Neutrophil (primary cell): ENCODE measurements around the gene TP63.

Experiments used
- H3K27ac ChIP-seq: fragments of 200-600 bp; sonication (generic); 2 replicates; pipeline ENCODE4 v1.5.1; 2016; ENCODE audit warnings: mild to moderate bottlenecking, moderate library complexity
- H3K27me3 ChIP-seq: fragments of 200-600 bp; sonication (generic); 2 replicates; pipeline ENCODE4 v1.6.0; 2016; ENCODE audit warnings: mild to moderate bottlenecking
- H3K36me3 ChIP-seq: fragments of 200-600 bp; sonication (generic); 2 replicates; pipeline ENCODE4 v1.5.1; 2017
- H3K4me1 ChIP-seq, 2 experiments: fragments of 200-600 bp in 1 of 2; sonication (generic) in 1 of 2; 1 replicate in 1 of 2; 2 replicates in 1 of 2; pipeline versions ENCODE4 v1.5.1 to v1.6.1; 2013 to 2016; ENCODE audit warnings: low read depth in 1 of 2, low read length in 1 of 2, mild to moderate bottlenecking in 1 of 2, moderate library complexity in 1 of 2; ENCODE audit not compliant: control insufficient read depth in 1 of 2, insufficient read depth in 1 of 2
- H3K4me3 ChIP-seq, 2 experiments: fragments of 200-600 bp in 1 of 2; sonication (generic) in 1 of 2; 1 replicate in 1 of 2; 2 replicates in 1 of 2; pipeline ENCODE4 v1.5.1; 2013 to 2016; ENCODE audit warnings: low read depth in 1 of 2, low read length in 1 of 2, mild to moderate bottlenecking in 1 of 2, moderate library complexity in 1 of 2
- H3K9me3 ChIP-seq: fragments of 200-600 bp; sonication (generic); 2 replicates; pipeline ENCODE4 v1.5.1; 2016
- CTCF ChIP-seq: fragments of 200-600 bp; sonication (generic); IDR thresholded peaks from 2 replicates; pipeline ENCODE4 v1.5.1; 2016; ENCODE audit warnings: antibody characterized with exemption

The TP63 gene

GRCh38 chr3:189773056-189773455, 141.9 kb downstream of the TP63 start:
- Histone ChIP-seq H3K4me1 (no peaks in the 10 kb centered on the region), H3K4me3 (no peak overlapping the region), H3K27me3 (no peaks in the 10 kb centered on the region), H3K36me3 (no peaks in the 10 kb centered on the region), H3K27ac (no peak overlapping the region), H3K9me3 (no peaks in the 10 kb centered on the region)
- no peak for TF ChIP-seq CTCF

GRCh38 chr3:189776149-189776824, 145.1 kb downstream of the TP63 start:
- no peak overlapping the region for H3K27ac ChIP-seq
- no peaks in the 10 kb centered on the region for H3K27me3 ChIP-seq
- H3K4me3 ChIP-seq = no peak overlapping the region
- H3K36me3 ChIP-seq = no peaks in the 10 kb centered on the region
- TF ChIP-seq CTCF = no peak
- H3K4me1 ChIP-seq = no peaks in the 10 kb centered on the region
- no peaks in the 10 kb centered on the region for H3K9me3 ChIP-seq

GRCh38 chr3:189778340-189778950, 147.3 kb downstream of the TP63 start:
- Histone ChIP-seq H3K27ac (no peak overlapping the region), H3K27me3 (no peaks in the 10 kb centered on the region), H3K9me3 (no peaks in the 10 kb centered on the region), H3K4me3 (no peak overlapping the region), H3K4me1 (no peaks in the 10 kb centered on the region), H3K36me3 (no peaks in the 10 kb centered on the region)
- no peak for TF ChIP-seq CTCF

GRCh38 chr3:189779166-189779565, 148.0 kb downstream of the TP63 start:
- no peaks in the 10 kb centered on the region for H3K36me3 ChIP-seq
- no peak overlapping the region for H3K27ac ChIP-seq
- no peak overlapping the region for H3K4me3 ChIP-seq
- TF ChIP-seq CTCF = no peak
- H3K9me3 ChIP-seq = no peaks in the 10 kb centered on the region
- H3K27me3 ChIP-seq = no peaks in the 10 kb centered on the region
- no peaks in the 10 kb centered on the region for H3K4me1 ChIP-seq

- no peaks in the 10 kb centered on the region for H3K36me3 ChIP-seq
- TF ChIP-seq CTCF = no peak
- H3K4me3 ChIP-seq = no peak overlapping the region
- H3K4me1 ChIP-seq = no peaks in the 10 kb centered on the region
- H3K27me3 ChIP-seq = no peaks in the 10 kb centered on the region
- H3K27ac ChIP-seq = no peak overlapping the region
- H3K9me3 ChIP-seq = no peaks in the 10 kb centered on the region
Observed at GRCh38 chr3:189780546-189781270, 149.5 kb downstream of the TP63 start.
